Small intestine (tissue), 7 donors: ENCODE measurements around the gene OLR1. TPM values are rescaled to one million over a fixed set of nuclear protein-coding genes. Genes with fewer than 3 reads are reported as not detected.

Source experiments
- DNase-seq, 2 donors: peaks; one replicate each; pipeline versions ENCODE4 v3.0.0 to v3.0.0-alpha.2; 2013
- FAIRE-seq: peaks from 2 replicates; lab custom pipeline; 2012; peaks lifted over from hg19 to GRCh38; lab: Jason Lieb, UNC
- H3K27ac ChIP-seq, 3 donors: one replicate each; pipeline ENCODE4 v1.5.1; 2013; ENCODE audit warnings: low read length in 2 of 3, mild to moderate bottlenecking in 2 of 3, control low read depth in 1 of 3, inconsistent platforms in 1 of 3, low read depth in 1 of 3, moderate library complexity in 1 of 3
- H3K27me3 ChIP-seq, 3 donors: one replicate each; pipeline ENCODE4 v1.6.1; 2013; ENCODE audit warnings: low read length in 3 of 3, inconsistent platforms in 1 of 3; ENCODE audit not compliant: control insufficient read depth in 3 of 3, insufficient read depth in 3 of 3
- H3K36me3 ChIP-seq, 3 donors: one replicate each; pipeline ENCODE4 v1.6.1; 2013; ENCODE audit warnings: low read length in 3 of 3, inconsistent platforms in 1 of 3, low read depth in 1 of 3, mild to moderate bottlenecking in 1 of 3, moderate library complexity in 1 of 3; ENCODE audit not compliant: control insufficient read depth in 3 of 3, insufficient read depth in 2 of 3
- H3K4me1 ChIP-seq, 3 donors: one replicate each; pipeline ENCODE4 v1.6.1; 2013; ENCODE audit warnings: low read length in 2 of 3, inconsistent platforms in 1 of 3, low read depth in 1 of 3, mild to moderate bottlenecking in 1 of 3, moderate library complexity in 1 of 3; ENCODE audit not compliant: control insufficient read depth in 3 of 3, insufficient read depth in 2 of 3
- H3K4me3 ChIP-seq, 3 donors: one replicate each; pipeline ENCODE4 v1.5.1; 2013; ENCODE audit warnings: low read length in 3 of 3, control low read depth in 1 of 3, inconsistent platforms in 1 of 3, low read depth in 1 of 3, mild to moderate bottlenecking in 1 of 3, moderate library complexity in 1 of 3
- H3K9me3 ChIP-seq, 2 donors: one replicate each; pipeline ENCODE4 v1.6.1; 2013; ENCODE audit warnings: low read depth in 1 of 2, low read length in 1 of 2; ENCODE audit not compliant: control insufficient read depth in 2 of 2, insufficient read depth in 1 of 2
- WGBS, 3 donors: extraction: QIAGEN DNeasy Blood & Tissue Kit; methylation state at CpG; one replicate each; pipeline ENCODE4 v1.1.7; 2013; 5-methylcytosine and 5-hydroxymethylcytosine counted together
- polyA plus RNA-seq, 4 donors: library from polyadenylated mRNA; stranded (reverse) in 3 of 4; unstranded in 1 of 4; fragments of 200-250 nt in 3 of 4; fragments of 120-200 nt in 1 of 4; gene quantifications; one replicate each; pipeline versions ENCODE4 v1.2.1 to v1.2.3, GENCODE V29; 2013
- donor health status: healthy with polysubstance abuse.
- donor health status: control.
- donor health status: control.
- donor health status: Bipolar disorder and iron deficiency.
- donor health status: healthy.

Gene OLR1
- polyA plus RNA-seq, 4 donors: 0.18 to 0.55 (median 0.27) TPM; not detected in 1

DNA sequence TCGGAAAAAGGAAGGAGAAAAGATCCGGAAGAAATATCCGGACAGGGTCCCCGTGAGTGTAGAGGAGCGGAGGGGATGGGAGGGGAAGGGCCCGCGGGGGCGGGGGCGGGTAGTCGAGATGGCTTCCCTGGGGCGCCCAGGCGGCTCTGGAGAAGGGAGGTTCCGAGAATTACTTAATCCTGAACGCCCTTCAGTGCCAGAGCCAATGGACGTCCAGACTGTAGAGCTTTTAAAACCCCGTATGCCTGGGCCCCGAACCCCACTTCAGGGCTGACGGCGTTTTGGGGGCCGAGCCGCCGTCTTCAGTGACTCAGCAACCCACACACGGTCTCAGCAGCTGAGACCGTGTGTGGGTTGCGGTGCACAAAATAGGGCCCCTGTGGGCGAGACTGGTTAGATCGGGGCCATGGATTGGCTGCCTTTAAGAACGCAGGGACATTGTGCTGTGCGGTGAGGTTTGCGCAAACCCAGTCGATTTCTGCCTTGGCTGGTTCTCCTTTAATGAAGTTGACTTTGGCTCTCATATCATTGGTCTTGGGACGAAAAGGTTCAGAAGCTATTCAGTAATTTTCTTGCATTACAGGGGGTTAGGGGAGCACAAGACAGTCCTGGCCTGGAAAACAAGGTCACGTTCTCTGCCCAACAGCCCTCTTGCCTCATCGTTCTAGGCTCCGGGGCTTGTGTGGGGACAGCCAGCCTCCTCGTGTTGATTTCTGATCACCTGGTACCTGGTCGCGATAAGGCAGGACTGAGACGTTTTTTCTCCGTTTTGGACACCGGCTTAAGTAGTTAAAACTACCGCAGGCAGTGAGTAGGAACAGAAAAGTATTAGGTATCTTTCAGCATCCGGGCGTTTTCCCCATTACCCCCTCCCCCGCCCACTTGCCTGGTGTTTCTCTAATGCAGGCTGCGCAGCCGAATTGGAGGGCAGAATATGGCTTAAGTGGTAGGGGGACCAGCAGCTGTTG is 41.5 kb upstream of the OLR1 start:
- 0 to 1% (median 1%) methylated on average over 45 to 47 of the region's 47 CpGs for WGBS, 3 donors
- Histone ChIP-seq H3K36me3 (peaks cover 0 to 12% (median 0%) of the 10 kb centered on the region in 3 donors), H3K27ac (peak overlapping the region; percentile 96 to 99 (median 98)), H3K4me3 (peak overlapping the region; percentile 53 to 96 (median 69)), H3K4me1 (peaks cover 2 to 16% (median 2%) of the 10 kb centered on the region in 3 donors), H3K9me3 (no peaks in the 10 kb centered on the region), H3K27me3 (no peaks in the 10 kb centered on the region)
- no peak for FAIRE-seq
- DNase-seq: peak; percentile 74 to 88

DNA sequence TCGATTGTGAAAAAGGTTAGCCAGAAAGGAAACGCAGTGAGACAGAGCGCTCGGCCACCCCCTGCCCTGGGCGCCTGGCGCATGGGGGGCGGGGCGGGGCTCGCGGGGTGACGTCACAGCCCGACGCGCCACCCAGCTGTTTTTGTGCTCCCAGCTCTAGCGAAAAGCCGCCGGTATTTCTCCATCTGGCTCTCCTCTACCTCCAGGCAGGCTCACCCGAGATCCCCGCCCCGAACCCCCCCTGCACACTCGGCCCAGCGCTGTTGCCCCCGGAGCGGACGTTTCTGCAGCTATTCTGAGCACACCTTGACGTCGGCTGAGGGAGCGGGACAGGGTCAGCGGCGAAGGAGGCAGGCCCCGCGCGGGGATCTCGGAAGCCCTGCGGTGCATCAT is 40.8 kb upstream of the OLR1 start, which contains the start of gene GABARAPL1:
TSS of gene GABARAPL1 (plus strand) at position 139 of the 393 bp plus-strand sequence. CDS start at position 392, 253 bp downstream.
- peaks cover 0 to 6% (median 0%) of the 10 kb centered on the region in 3 donors for H3K36me3 ChIP-seq
- peaks cover 2 to 16% (median 2%) of the 10 kb centered on the region in 3 donors for H3K4me1 ChIP-seq
- peak; percentile 71 to 91 for DNase-seq
- peak within 1 kb of the TSS; percentile 53 to 96 (median 69) for H3K4me3 ChIP-seq
- peak within 1 kb of the TSS; percentile 96 to 99 (median 98) for H3K27ac ChIP-seq
- no peaks in the 10 kb centered on the region for H3K9me3 ChIP-seq
- FAIRE-seq: no peak
- H3K27me3 ChIP-seq: no peaks in the 10 kb centered on the region
- WGBS, 3 donors: 0% methylated on average over 33 to 35 of the region's 35 CpGs

DNA sequence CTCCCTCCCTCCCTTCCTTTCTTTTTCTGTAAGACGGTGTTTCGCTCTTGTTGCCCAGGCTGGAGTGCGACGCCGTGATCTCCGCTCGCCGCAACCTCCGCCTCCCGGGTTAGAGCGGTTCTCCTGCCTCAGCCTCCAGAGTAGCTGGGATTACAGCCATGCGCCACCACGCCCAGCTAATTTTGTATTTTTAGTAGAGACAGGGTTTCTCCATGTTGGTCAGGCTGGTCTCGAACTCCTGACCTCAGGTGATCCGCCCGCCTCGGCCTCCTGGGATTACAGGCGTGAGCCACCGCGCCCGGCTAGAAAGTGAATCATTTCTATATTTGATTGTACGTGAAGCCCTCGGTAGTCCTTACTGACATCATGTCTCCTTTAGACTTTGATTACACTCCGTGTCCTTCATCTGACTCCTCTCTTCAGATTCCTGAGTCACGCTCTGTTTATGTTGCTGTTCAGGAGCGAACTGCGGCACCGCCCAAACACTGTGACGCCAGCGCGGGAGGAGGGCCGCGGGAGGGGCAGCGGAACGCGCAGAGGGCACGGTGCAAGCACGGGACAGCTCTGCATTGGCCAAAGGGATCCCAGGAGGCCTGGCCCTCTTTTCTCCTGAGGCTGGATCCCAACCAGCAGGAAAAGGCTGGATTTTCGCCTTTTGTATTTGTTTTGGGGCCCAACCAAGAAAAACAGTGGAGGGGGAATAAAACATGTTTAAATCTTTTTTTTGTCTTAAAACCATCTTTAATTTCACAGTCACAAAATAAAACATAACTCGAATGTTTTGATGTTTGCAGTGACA is 40.2 kb upstream of the OLR1 start:
- Histone ChIP-seq H3K27ac (peak overlapping the region; percentile 96 to 99 (median 98)), H3K4me3 (peak overlapping the region; percentile 53 to 96 (median 69)), H3K27me3 (no peaks in the 10 kb centered on the region), H3K4me1 (peaks cover 2 to 16% (median 2%) of the 10 kb centered on the region in 3 donors), H3K9me3 (no peaks in the 10 kb centered on the region), H3K36me3 (peaks cover 0 to 4% (median 0%) of the 10 kb centered on the region in 3 donors)
- peak; percentile 99 for DNase-seq
- no peak for FAIRE-seq
- WGBS, 3 donors: 28 to 31% (median 30%) methylated on average over 39 to 40 of the region's 40 CpGs

DNA sequence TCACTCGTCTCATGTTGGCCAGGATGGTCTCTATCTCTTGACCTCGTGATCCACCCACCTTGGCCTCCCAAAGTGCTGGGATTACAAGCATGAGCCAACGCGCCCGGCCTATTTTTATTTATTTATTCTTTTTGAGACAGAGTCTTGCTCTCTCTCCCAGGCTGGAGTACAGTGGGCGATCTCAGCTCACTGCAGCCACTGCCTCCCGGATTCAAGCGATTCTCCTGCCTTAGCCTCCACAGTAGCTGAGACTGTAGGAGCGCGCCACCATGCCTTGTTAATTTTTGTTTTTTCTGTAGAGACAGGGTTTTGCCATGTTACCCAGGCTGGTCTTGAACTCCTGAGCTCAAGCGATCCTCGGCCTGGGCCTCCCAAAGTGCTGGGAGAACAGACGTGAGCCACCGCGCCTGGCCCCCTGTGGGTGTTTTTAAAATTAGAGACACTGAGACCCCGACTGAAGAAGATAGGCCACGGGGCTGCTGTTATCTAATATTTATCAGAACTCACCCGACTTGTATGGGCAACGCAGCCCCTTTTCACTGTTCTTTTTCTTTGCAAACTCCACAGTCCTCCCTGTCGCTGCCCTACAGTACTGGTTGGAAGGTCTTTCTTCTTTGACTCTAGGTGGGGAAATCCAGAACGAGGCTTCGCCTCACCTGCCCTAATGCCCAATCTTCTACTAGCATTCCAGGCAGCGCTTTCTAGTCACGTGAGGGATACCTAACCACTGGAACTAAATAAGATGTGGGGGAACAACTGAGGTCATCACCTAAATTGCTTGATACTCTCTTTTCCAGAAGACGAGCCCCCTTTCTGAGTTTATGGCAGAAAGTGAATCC is 39.4 kb upstream of the OLR1 start:
- no peak overlapping the region for H3K4me3 ChIP-seq
- peaks cover 0 to 4% (median 0%) of the 10 kb centered on the region in 3 donors for H3K36me3 ChIP-seq
- no peaks in the 10 kb centered on the region for H3K9me3 ChIP-seq
- FAIRE-seq (no peak), DNase-seq (no peak)
- peaks cover 2 to 16% (median 2%) of the 10 kb centered on the region in 3 donors for H3K4me1 ChIP-seq
- no peaks in the 10 kb centered on the region for H3K27me3 ChIP-seq
- H3K27ac ChIP-seq: peak overlapping the region in 2 of 3 donors; percentile 98 to 99
- WGBS, 3 donors: 91 to 92% (median 91%) methylated on average over 25 of the region's 25 CpGs

DNA sequence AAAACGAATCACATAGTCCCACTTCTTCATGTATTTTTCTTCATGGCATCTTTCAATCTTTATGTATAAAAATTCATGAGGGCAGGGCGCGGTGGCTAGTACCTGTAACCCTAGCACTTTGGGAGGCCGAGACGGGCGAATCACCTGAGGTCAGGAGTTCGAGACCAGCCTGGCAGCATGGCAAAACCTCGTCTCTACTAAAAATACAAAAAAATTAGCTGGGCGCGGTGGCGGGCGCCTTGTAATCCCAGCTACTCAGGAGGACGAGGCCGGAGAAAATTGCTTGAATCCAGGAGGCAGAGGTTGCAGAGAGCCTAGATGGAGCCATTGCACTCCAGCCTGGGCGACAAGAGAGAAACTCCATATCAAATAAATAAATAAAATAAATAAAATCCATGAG is 38.3 kb upstream of the OLR1 start:
- Histone ChIP-seq H3K4me1 (peaks cover 2 to 11% (median 2%) of the 10 kb centered on the region in 3 donors), H3K36me3 (no peaks in the 10 kb centered on the region), H3K9me3 (no peaks in the 10 kb centered on the region), H3K27me3 (no peaks in the 10 kb centered on the region), H3K4me3 (no peak overlapping the region), H3K27ac (no peak overlapping the region)
- no peak for FAIRE-seq
- no peak for DNase-seq
- 91 to 92% (median 92%) methylated on average over 15 of the region's 15 CpGs for WGBS, 3 donors

DNA sequence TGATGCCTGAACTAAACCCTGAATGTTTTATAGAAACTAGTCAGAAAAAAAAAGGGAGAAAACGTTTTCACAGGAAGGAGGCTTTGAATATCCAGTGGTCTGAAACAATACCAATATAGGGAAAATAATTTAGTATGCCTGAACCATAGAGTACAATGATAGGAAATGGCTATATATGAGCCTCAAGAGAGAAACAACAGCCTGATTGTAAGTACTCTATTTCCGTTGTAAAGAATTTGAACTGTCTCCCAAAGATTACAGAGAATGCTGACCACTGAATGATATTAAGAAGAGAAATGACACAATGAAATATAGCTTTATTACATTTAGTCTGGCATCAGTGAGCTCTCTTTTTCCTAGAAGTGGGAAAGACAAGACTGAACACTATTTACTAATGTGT is 35.2 kb upstream of the OLR1 start:
- FAIRE-seq: no peak
- Histone ChIP-seq H3K9me3 (no peaks in the 10 kb centered on the region), H3K27ac (no peak overlapping the region), H3K36me3 (no peaks in the 10 kb centered on the region), H3K4me1 (no peaks in the 10 kb centered on the region), H3K4me3 (no peak overlapping the region), H3K27me3 (no peaks in the 10 kb centered on the region)
- WGBS, 3 donors: 26 to 61% (median 50%) methylated on average over 2 of the region's 2 CpGs
- no peak for DNase-seq

DNA sequence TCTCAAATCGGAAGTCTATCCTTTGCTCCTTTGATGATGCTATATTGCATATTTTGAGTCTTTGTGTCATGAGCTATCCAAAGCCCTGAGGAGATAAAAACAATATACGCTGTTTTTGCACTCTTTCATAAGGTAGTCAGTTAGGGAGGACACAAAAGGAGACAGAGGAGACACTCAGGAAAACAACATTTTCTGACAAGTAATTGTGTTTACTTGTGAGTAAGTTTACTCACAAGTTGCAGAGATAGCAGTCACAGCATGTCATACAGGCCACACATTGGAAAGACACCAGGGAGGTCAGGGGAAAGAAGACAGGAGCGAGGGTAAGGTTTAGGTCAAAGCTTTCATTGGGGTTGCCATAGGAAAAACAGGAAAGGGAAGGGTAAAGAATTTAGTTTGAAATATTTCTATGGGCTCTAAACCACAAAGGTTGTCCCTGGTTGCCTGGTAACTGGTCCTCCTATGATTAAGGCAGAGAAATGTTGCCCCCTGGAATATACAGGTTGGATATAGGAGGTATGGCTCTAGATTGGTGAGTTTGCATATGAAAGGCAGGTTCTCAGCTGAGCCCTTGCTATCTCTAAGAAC is 33.4 kb upstream of the OLR1 start:
- 85 to 92% (median 88%) methylated on average over 3 of the region's 3 CpGs for WGBS, 3 donors
- H3K4me1 ChIP-seq: no peaks in the 10 kb centered on the region
- H3K27me3 ChIP-seq: no peaks in the 10 kb centered on the region
- H3K27ac ChIP-seq: no peak overlapping the region
- DNase-seq (no peak), FAIRE-seq (no peak)
- no peaks in the 10 kb centered on the region for H3K9me3 ChIP-seq
- H3K4me3 ChIP-seq: no peak overlapping the region
- H3K36me3 ChIP-seq: no peaks in the 10 kb centered on the region
